Heart right ventricle (tissue), 16 donors: ENCODE results near the gene DPP10. TPM values are rescaled to one million over a fixed set of nuclear protein-coding genes. Genes with fewer than 3 reads are reported as not detected.

Experiments used
- ATAC-seq, 8 donors: fragments of 200-7000 bp; cut with Tn5 transposase; one replicate each; pipeline ENCODE4 v1.9.1; 2020; ENCODE audit warnings: mild to moderate bottlenecking in 8 of 8, moderate library complexity in 8 of 8, moderate number of reproducible peaks in 1 of 8
- DNase-seq, 2 donors: peaks; one replicate each; pipeline ENCODE4 v3.0.0-alpha.2; 2020
- H3K27ac ChIP-seq, 10 donors: fragments of 200-600 bp; sonication (generic) in 2 of 10; one replicate each; pipeline versions ENCODE4 v1.5.0 to v1.8.0; 2020 to 2022; ENCODE audit warnings: mild to moderate bottlenecking in 3 of 10
- H3K27me3 ChIP-seq, 7 donors: fragments of 200-600 bp; one replicate each; pipeline ENCODE4 v1.8.0; 2021 to 2022; ENCODE audit warnings: mild to moderate bottlenecking in 2 of 7
- H3K36me3 ChIP-seq, 9 donors: fragments of 200-600 bp; sonication (generic) in 1 of 9; one replicate each; pipeline versions ENCODE4 v1.5.0 to v1.8.0; 2020 to 2022; ENCODE audit warnings: mild to moderate bottlenecking in 2 of 9
- H3K4me1 ChIP-seq, 9 donors: fragments of 200-600 bp; sonication (generic) in 1 of 9; one replicate each; pipeline versions ENCODE4 v1.5.0 to v1.8.0; 2020 to 2022; ENCODE audit warnings: mild to moderate bottlenecking in 4 of 9
- H3K4me3 ChIP-seq, 10 donors: fragments of 200-600 bp; sonication (generic) in 2 of 10; one replicate each; pipeline versions ENCODE4 v1.5.0 to v1.8.0; 2020 to 2022; ENCODE audit warnings: mild to moderate bottlenecking in 7 of 10, moderate library complexity in 2 of 10
- H3K9me3 ChIP-seq, 11 donors: fragments of 200-600 bp in 10 of 11; sonication (generic) in 2 of 11; one replicate each; pipeline versions ENCODE4 v1.5.0 to v1.8.0; 2013 to 2022; ENCODE audit warnings: mild to moderate bottlenecking in 2 of 11, control low read depth in 1 of 11, moderate library complexity in 1 of 11
- CTCF ChIP-seq, 9 donors: fragments of 200-600 bp; sonication (generic) in 2 of 9; IDR thresholded peaks; one replicate each; pipeline versions ENCODE4 v1.5.0 to v1.8.0; 2021 to 2022; ENCODE audit warnings: antibody characterized with exemption in 9 of 9, mild to moderate bottlenecking in 5 of 9, moderate library complexity in 1 of 9
- WGBS, 2 donors: extraction: QIAGEN DNeasy Blood & Tissue Kit; methylation state at CpG; one replicate each; pipeline ENCODE4 v1.1.7; 2013; ENCODE audit warnings: inconsistent platforms in 1 of 2; 5-methylcytosine and 5-hydroxymethylcytosine counted together
- intact Hi-C, 10 donors: fragments of 100-400 bp; cut with DNase I; formaldehyde crosslinking; loops; one replicate each; pipeline versions ENCODE4 v1.11.1 to v1.14.2; 2022
- polyA plus RNA-seq, 2 donors: library from polyadenylated mRNA; stranded (reverse); fragments of 200-250 nt; gene quantifications; one replicate each; pipeline ENCODE4 v1.2.3, GENCODE V29; 2013
- total RNA-seq, 10 donors: library from RNA; stranded (reverse); fragmentation: NEBNext Ultra II Directional in 3 of 10; extraction: Animal tissue kit (Norgen Biotek cat#: 25700) in 3 of 10; gene quantifications; one replicate each; pipeline versions ENCODE4 v1.2.1 to v1.2.4, GENCODE V29; 2021 to 2023
- donor health status: Arrhythmogenic right ventricular cardiomyopathy.
- donor health status: ischemic (EF 13 %, LVEDD 7.1; RV severe dilation, severe dysfunction).
- donor health status: healthy with polysubstance abuse.
- donor health status: DM: no; HTN: yes; CAD: no.
- donor health status: DM: no; HTN: no; CAD: no.
- donor health status: ischemic (EF 25% LVEDD 6.9; RV normal size, moderate dysfunction).
- donor health status: ischemic (EF 25% LVEDD 5.7; RV mildly dilated, moderate dysfunction).
- donor health status: healthy.
- donor health status: DM: yes; HTN: yes; CAD: no.
- donor health status: Ischemic cardiomyopathy.
- donor health status: ischemic (EF 35%, LVEDD 5.7; RV mildly dilated, moderate dysfunction).
- donor health status: nonischemic (EF 11% LVEDD 7.7; RV severe dilation, severe dysfunction).
- donor health status: DM: yes; HTN: yes; CAD: no.
- donor health status: PGD.
- donor health status: ischemic (EF 29% LVEDD 5.4; RV normal size, mild dysfunction).
- donor health status: nonischemic (EF 23%, LVEDD 6.1; RV moderate dilation, normal function).

The DPP10 gene
- total and polyA plus RNA-seq, 12 donors: 0.15 to 0.49 (median 0.38) TPM; not detected in 9

- Histone ChIP-seq H3K4me3 (no peak overlapping the region), H3K36me3 (no peaks in the 10 kb centered on the region), H3K9me3 (peaks cover 0 to 9% (median 0%) of the 10 kb centered on the region in 11 donors), H3K4me1 (no peaks in the 10 kb centered on the region), H3K27me3 (no peaks in the 10 kb centered on the region), H3K27ac (no peak overlapping the region)
- intact Hi-C loops: no loop called here
- TF ChIP-seq CTCF (IDR thresholded peaks at IDR 0.05): no peak
- DNase-seq (no peak), ATAC-seq (no peak)
Observed at GRCh38 chr2:115529627-115530026, 1087.2 kb downstream of the DPP10 start.

- Histone ChIP-seq H3K4me1 (no peaks in the 10 kb centered on the region), H3K27me3 (no peaks in the 10 kb centered on the region), H3K36me3 (no peaks in the 10 kb centered on the region), H3K4me3 (no peak overlapping the region), H3K27ac (no peak overlapping the region), H3K9me3 (peaks cover 0 to 9% (median 0%) of the 10 kb centered on the region in 11 donors)
- intact Hi-C loops: no loop called here
- 70 to 73% methylated on average over 4 of the region's 4 CpGs for WGBS, 2 donors
- ATAC-seq (no peak), DNase-seq (no peak)
- TF ChIP-seq CTCF (IDR thresholded peaks at IDR 0.05): no peak
Observed at GRCh38 chr2:115533081-115533480, 1090.6 kb downstream of the DPP10 start.

DNA sequence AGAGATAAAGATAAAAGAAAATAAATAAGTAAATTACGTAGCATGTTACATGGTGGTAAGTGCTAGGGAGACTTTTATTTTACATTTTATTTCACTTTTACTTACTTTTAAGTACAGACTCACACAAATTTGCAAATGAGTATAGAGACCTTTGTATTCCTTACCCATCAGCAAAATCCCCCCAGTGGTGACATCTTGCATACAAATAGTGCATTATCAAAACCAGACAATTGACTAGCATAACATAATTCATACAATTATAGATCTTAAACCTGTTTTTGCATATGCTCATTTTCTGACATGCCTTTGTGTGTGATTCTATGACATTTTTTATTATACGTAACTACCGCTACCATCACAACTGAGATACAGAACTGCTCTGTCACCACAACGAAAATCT lies 1099.4 kb downstream of the DPP10 start:
- ATAC-seq: no peak
- intact Hi-C loops: no loop called here
- 92% methylated on average over 4 of the region's 4 CpGs for WGBS, 2 donors

GRCh38 chr2:115542331-115542730 lies 1099.9 kb downstream of the DPP10 start:
- intact Hi-C loops: no loop called here
- Histone ChIP-seq H3K4me1 (no peaks in the 10 kb centered on the region), H3K27ac (no peak overlapping the region), H3K36me3 (no peaks in the 10 kb centered on the region), H3K4me3 (no peak overlapping the region), H3K9me3 (peaks cover 0 to 11% (median 0%) of the 10 kb centered on the region in 11 donors), H3K27me3 (no peaks in the 10 kb centered on the region)
- ATAC-seq (no peak), DNase-seq (no peak)
- TF ChIP-seq CTCF (IDR thresholded peaks at IDR 0.05): no peak
- WGBS, 2 donors: 45 to 53% methylated on average over 1 of the region's 1 CpG

More for the DNA sequence above, 1099.4 kb downstream of the DPP10 start:
- no peak for DNase-seq
- Histone ChIP-seq H3K27me3 (no peaks in the 10 kb centered on the region), H3K9me3 (peaks cover 0 to 10% (median 0%) of the 10 kb centered on the region in 11 donors), H3K27ac (no peak overlapping the region), H3K36me3 (no peaks in the 10 kb centered on the region), H3K4me3 (no peak overlapping the region), H3K4me1 (no peaks in the 10 kb centered on the region)
- no peak for TF ChIP-seq CTCF (IDR thresholded peaks at IDR 0.05)
